GM12878 (cell line): ENCODE measurements around the gene UBE3C. TPM values are rescaled to one million over a fixed set of nuclear protein-coding genes. Genes with fewer than 3 reads are reported as not detected.

Experiments used
- ATAC-seq: fragments of 200-7000 bp; cut with Tn5 transposase; 3 replicates; pipeline ENCODE4 v1.9.1; 2020; ENCODE audit warnings: mild to moderate bottlenecking, moderate library complexity
- BruUV-seq: library from RNA; stranded (reverse); fragments of 400-500 nt; replicated peaks from 2 replicates; lab custom pipeline; 2021; lab: Mats Ljungman, UMichigan
- CTCF ChIA-PET: fragments of 300-600 bp; sonication (Branson Sonifier 250); formaldehyde crosslinking; extraction: SDS; loops from one replicate; lab custom pipeline; 2021; ENCODE audit warnings: inconsistent platforms; lab: Yijun Ruan, JAX
- POLR2A ChIA-PET: fragments of 350-600 bp; formaldehyde crosslinking; extraction: SDS; loops from one replicate; lab custom pipeline; 2021; ENCODE audit warnings: inconsistent platforms; lab: Charles Lee
- RAD21 ChIA-PET: fragments of 300-600 bp; sonication (Branson Sonifier 250); formaldehyde crosslinking; loops from one replicate; lab custom pipeline; 2023; ENCODE audit warnings: antibody characterized with exemption; ENCODE audit not compliant: unreplicated experiment; lab: Charles Lee
- SMC1A ChIA-PET: fragments of 300-600 bp; sonication (Branson Sonifier 250); formaldehyde crosslinking; loops from one replicate; lab custom pipeline; 2023; ENCODE audit not compliant: unreplicated experiment, uncharacterized antibody; lab: Charles Lee
- DNase-seq: peaks from one replicate; pipeline ENCODE4 v3.0.0-alpha.2; 2011; ENCODE audit warnings: low read depth, low spot score
- FAIRE-seq: peaks from 3 replicates; lab custom pipeline; 2011; peaks lifted over from hg19 to GRCh38; lab: Jason Lieb, UNC
- H2AFZ ChIP-seq: 2 replicates; pipeline ENCODE4 v1.6.0; 2011; ENCODE audit warnings: low read depth, low read length, control low read depth; ENCODE audit not compliant: control insufficient read depth
- H3K27ac ChIP-seq: 2 replicates; pipeline ENCODE4 v1.5.1; 2011; ENCODE audit warnings: control low read depth; ENCODE audit not compliant: control insufficient read depth, insufficient read depth
- H3K27me3 ChIP-seq, 2 experiments: replicated peaks in 1 of 2; 2 replicates each; pipeline versions ENCODE4 v1.6.0 to v1.6.1; 2011; ENCODE audit warnings: low read length in 1 of 2; ENCODE audit not compliant: control insufficient read depth in 2 of 2, insufficient read depth in 2 of 2
- H3K36me3 ChIP-seq, 2 experiments: 2 replicates each; pipeline ENCODE4 v1.5.1; 2011; ENCODE audit warnings: low read length in 1 of 2; ENCODE audit not compliant: control insufficient read depth in 2 of 2, insufficient read depth in 2 of 2
- H3K4me1 ChIP-seq: 2 replicates; pipeline ENCODE4 v1.6.1; 2011; ENCODE audit warnings: mild to moderate bottlenecking, low read length, moderate library complexity, mixed read lengths; ENCODE audit not compliant: control insufficient read depth, insufficient read depth
- H3K4me2 ChIP-seq: 2 replicates; pipeline ENCODE4 v1.6.0; 2011; ENCODE audit warnings: control low read depth; ENCODE audit not compliant: control insufficient read depth, insufficient read depth
- H3K4me3 ChIP-seq: fragments of 200-600 bp; sonication (generic); 2 replicates; pipeline ENCODE4 v1.5.1; 2016
- H3K79me2 ChIP-seq: 2 replicates; pipeline ENCODE4 v1.6.0; 2011; ENCODE audit warnings: low read length; ENCODE audit not compliant: control insufficient read depth, insufficient read depth
- H3K9ac ChIP-seq: 2 replicates; pipeline ENCODE4 v1.8.0; 2011; ENCODE audit warnings: low read length, control low read depth, mixed read lengths; ENCODE audit not compliant: control insufficient read depth, insufficient read depth
- H3K9me3 ChIP-seq: replicated peaks from 3 replicates; pipeline ENCODE4 v1.5.1; 2011; ENCODE audit warnings: mild to moderate bottlenecking, low read length; ENCODE audit not compliant: control insufficient read depth, insufficient read depth
- H4K20me1 ChIP-seq: 2 replicates; pipeline ENCODE4 v1.6.0; 2011; ENCODE audit not compliant: control insufficient read depth, insufficient read depth
- EZH2 ChIP-seq: IDR thresholded peaks from 2 replicates; pipeline ENCODE4 v1.6.1; 2012; ENCODE audit warnings: low read depth, mild to moderate bottlenecking, control low read depth, inconsistent platforms, low read length, borderline replicate concordance; ENCODE audit not compliant: control insufficient read depth
- KAT2A ChIP-seq: conservative IDR thresholded peaks from 2 replicates; pipeline ENCODE4 v1.6.1; 2011; ENCODE audit warnings: low read depth, low read length; ENCODE audit not compliant: control insufficient read depth
- KLF5 ChIP-seq: fragments of 450-650 bp; IDR thresholded peaks from 2 replicates; pipeline ENCODE4 v1.6.1; 2014; ENCODE audit warnings: mild to moderate bottlenecking; ENCODE audit not compliant: partially characterized antibody
- MLLT1 ChIP-seq: fragments of 450-650 bp; IDR thresholded peaks from 2 replicates; pipeline ENCODE4 v1.6.1; 2016; ENCODE audit warnings: mild to moderate bottlenecking
- NKRF ChIP-seq: fragments of 450-650 bp; conservative IDR thresholded peaks from 2 replicates; pipeline ENCODE4 v1.6.1; 2017; ENCODE audit warnings: mild to moderate bottlenecking, moderate library complexity
- RAD51 ChIP-seq: fragments of 450-650 bp; IDR thresholded peaks from 2 replicates; pipeline ENCODE4 v1.6.1; 2016; ENCODE audit warnings: moderate library complexity, mild to moderate bottlenecking, inconsistent platforms
- SMAD5 ChIP-seq: IDR thresholded peaks from 2 replicates; pipeline ENCODE4 v1.6.1; 2016; ENCODE audit warnings: antibody characterized with exemption, low read depth
- TCF3 ChIP-seq: IDR thresholded peaks from 2 replicates; pipeline ENCODE4 v1.6.1; 2012; ENCODE audit warnings: low read depth, mild to moderate bottlenecking, low read length, borderline replicate concordance; ENCODE audit not compliant: insufficient read depth
- WGBS: methylation state at CpG from one replicate; pipeline ENCODE4 v1.1.6; 2016; ENCODE audit warnings: low lambda C conversion rate; ENCODE audit not compliant: insufficient replicate concordance, insufficient coverage; ENCODE audit errors: missing lambda C conversion rate; 5-methylcytosine and 5-hydroxymethylcytosine counted together
- in situ Hi-C: fragments of 300-500 bp; cut with MboI; formaldehyde crosslinking; loops from 9 replicates; pipeline ENCODE4 v1.14.3; 2018; ENCODE audit warnings: mixed read lengths
- intact Hi-C: fragments of 100-400 bp; cut with micrococcal nuclease; formaldehyde crosslinking; loops from one replicate; pipeline ENCODE4 v1.14.2; 2022; ENCODE audit not compliant: unreplicated experiment
- polyA plus RNA-seq, 11 experiments: library from polyadenylated mRNA; depleted of rRNA in 4 of 11; unstranded in 6 of 11; stranded (reverse) in 5 of 11; fragments of >200 nt; fragmentation: Nextera tagmentation in 4 of 11; fragmentation: Illumina TruSeq in 1 of 11; extraction: Ambion mirVana in 4 of 11; extraction: Trizol in 1 of 11; gene quantifications; 1 replicate in 1 of 11; 2 replicates in 10 of 11; pipeline versions ENCODE4 v1.2.1 to v1.2.3, GENCODE V29; 2011 to 2016; ENCODE audit warnings: inconsistent platforms in 2 of 11, missing spikeins in 2 of 11, low read depth in 1 of 11
- total RNA-seq, 4 experiments: library from RNA; depleted of rRNA in 3 of 4; stranded (reverse); fragments of >200 nt in 3 of 4; fragmentation: Illumina TruSeq in 1 of 4; extraction: Trizol in 1 of 4; gene quantifications; 2 replicates each; pipeline versions ENCODE4 v1.2.1 to v1.2.3, GENCODE V29; 2013 to 2021

The UBE3C gene
- total and polyA plus RNA-seq, 10 of the 15 experiments (the other 5 are each of a cell fraction or from before 2014, with no cell fraction given) = 7.9 to 65.9 (median 45.2) TPM

- DNase-seq (no peak), ATAC-seq (no peak), FAIRE-seq (no peak)
- no TSS peak for BruUV-seq
- Histone ChIP-seq H3K9ac (no peak overlapping the region), H3K27ac (no peak overlapping the region), H3K36me3 (no peaks in the 10 kb centered on the region), H4K20me1 (no peaks in the 10 kb centered on the region), H3K4me1 (no peaks in the 10 kb centered on the region), H3K27me3 (no peaks in the 10 kb centered on the region; a peak in 1 of 4 replicates), H3K4me2 (no peak overlapping the region), H3K9me3 (no peaks in the 10 kb centered on the region; the same call in 1 of the 3 replicates), H3K4me3 (no peak overlapping the region), H3K79me2 (no peaks in the 10 kb centered on the region), H2AFZ (no peak overlapping the region)
- intact Hi-C loops = no loop called here
- no peak for TF ChIP-seq MLLT1
- no peak for TF ChIP-seq KAT2A
- TF ChIP-seq SMAD5 = no peak
- TF ChIP-seq EZH2 = no peak
- TF ChIP-seq RAD51 = no peak
- TF ChIP-seq NKRF = no peak
- no peak for TF ChIP-seq KLF5
- TF ChIP-seq TCF3 = no peak
- RAD21 ChIA-PET = no interaction called here
- CTCF ChIA-PET = no interaction called here
- SMC1A ChIA-PET = no interaction called here
- 61% methylated on average over 18 of the region's 18 CpGs for WGBS
- POLR2A ChIA-PET = no interaction called here
- in situ Hi-C loops = no loop called here
These were observed 17.5 kb upstream of the UBE3C start for GRCh38 chr7:157121184-157121715.
